GM18517 (cell line): ENCODE measurements around the gene HOXB4.
"Not testable (repeated sequence)": the region's sequence is repeated elsewhere in the genome, so short reads cannot be mapped to it uniquely, and the experiment has no call there.

Source experiments
- ATAC-seq: cut with Tn5 transposase; IDR thresholded peaks from one replicate; pipeline ENCODE4 v1.9.1; 2021; ENCODE audit warnings: mild to moderate bottlenecking, moderate library complexity; ENCODE audit not compliant: unreplicated experiment

The HOXB4 gene

GRCh38 chr17:48535793-48536559, 42.2 kb downstream of the HOXB4 start:
- ATAC-seq, result not testable (repeated sequence)

- no peak for ATAC-seq
Measured at GRCh38 chr17:48532261-48532660, 45.9 kb downstream of the HOXB4 start.

GRCh38 chr17:48530887-48531272, 47.3 kb downstream of the HOXB4 start, which contains the start of gene HOXB1:
Gene HOXB1, minus strand, starts transcription at chr17:48531011. Its CDS starts 107 bp downstream, at chr17:48530904.
- no peak for ATAC-seq

GRCh38 chr17:48530208-48530886, 47.8 kb downstream of the HOXB4 start:
- ATAC-seq, result no peak

GRCh38 chr17:48529683-48530009, 48.5 kb downstream of the HOXB4 start:
- ATAC-seq, result no peak

- ATAC-seq, result no peak
Measured at GRCh38 chr17:48528936-48529682, 49.0 kb downstream of the HOXB4 start.

- no peak for ATAC-seq
Measured at GRCh38 chr17:48528153-48528935, 49.8 kb downstream of the HOXB4 start.

GRCh38 chr17:48527547-48527932, 50.6 kb downstream of the HOXB4 start:
- ATAC-seq, result no peak

- no peak for ATAC-seq
Measured at GRCh38 chr17:48526608-48527546, 51.3 kb downstream of the HOXB4 start.
